Caki2 (cell line): Measurements from ENCODE around the gene NEUROG1. TPM values are rescaled to one million over a fixed set of nuclear protein-coding genes. Genes with fewer than 3 reads are reported as not detected.
"Not testable (repeated sequence)": the region's sequence is repeated elsewhere in the genome, so short reads cannot be mapped to it uniquely, and the experiment has no call there.

ENCODE experiments used
- DNase-seq: peaks from one replicate; pipeline ENCODE4 v3.0.0-alpha.2; 2015; ENCODE audit warnings: low read depth
- in situ Hi-C: cut with HindIII; loops from 2 replicates; pipeline ENCODE4 v1.10.0; 2016; ENCODE audit warnings: low sequenced_read_pairs, low pct_unique_long_range_greater_than_20kb, mixed read lengths
- total RNA-seq: library from RNA; depleted of rRNA; stranded (reverse); fragments of >200 nt; shearing (Covaris generic); gene quantifications from 2 replicates; pipeline ENCODE4 v1.2.3, GENCODE V29; 2014; ENCODE audit warnings: low replicate concordance

Gene NEUROG1
- total RNA-seq, 1 experiment from 2014 or later, result not detected

GRCh38 chr5:135545099-135545498 is 9.3 kb upstream of the NEUROG1 start:
- no peak for DNase-seq
- in situ Hi-C loops, result no loop called here

GRCh38 chr5:135543485-135544304 is 7.9 kb upstream of the NEUROG1 start:
- no peak for DNase-seq
- in situ Hi-C loops, result no loop called here

GRCh38 chr5:135543001-135543484 is 7.3 kb upstream of the NEUROG1 start:
- in situ Hi-C loops, result no loop called here
- DNase-seq, result no peak

GRCh38 chr5:135541807-135542502 is 6.2 kb upstream of the NEUROG1 start:
- no peak for DNase-seq
- in situ Hi-C loops, result no loop called here

- DNase-seq, result no peak
- in situ Hi-C loops, result no loop called here
Measured at GRCh38 chr5:135539430-135540005, 3.8 kb upstream of the NEUROG1 start.

- in situ Hi-C loops, result no loop called here
- DNase-seq, result no peak
Measured at GRCh38 chr5:135538261-135538660, 2.5 kb upstream of the NEUROG1 start.

GRCh38 chr5:135537745-135538144 is 2.0 kb upstream of the NEUROG1 start:
- no peak for DNase-seq
- in situ Hi-C loops, result no loop called here

GRCh38 chr5:135537271-135537670 is 1.5 kb upstream of the NEUROG1 start:
- no peak for DNase-seq
- in situ Hi-C loops, result no loop called here

- in situ Hi-C loops, result no loop called here
- no peak for DNase-seq
Measured at GRCh38 chr5:135535420-135535819, 344 bp downstream of the NEUROG1 start.

GRCh38 chr5:135534609-135535419 is 950 bp downstream of the NEUROG1 start:
- DNase-seq, result no peak
- in situ Hi-C loops, result no loop called here

GRCh38 chr5:135533794-135534193 is 2.0 kb downstream of the NEUROG1 start:
- no peak for DNase-seq
- in situ Hi-C loops, result no loop called here

GRCh38 chr5:135533334-135533733 is 2.4 kb downstream of the NEUROG1 start:
- no peak for DNase-seq
- in situ Hi-C loops, result no loop called here

- in situ Hi-C loops, DNase-seq: not testable (repeated sequence)
Measured at GRCh38 chr5:135529576-135529975, 6.2 kb downstream of the NEUROG1 start.

GRCh38 chr5:135526924-135527323 is 8.8 kb downstream of the NEUROG1 start:
- no peak for DNase-seq
- in situ Hi-C loops, result no loop called here

GRCh38 chr5:135521964-135522363 is 13.8 kb downstream of the NEUROG1 start:
- no peak for DNase-seq
- in situ Hi-C loops, result no loop called here

GRCh38 chr5:135517631-135518030 is 18.1 kb downstream of the NEUROG1 start:
- DNase-seq, result no peak
- in situ Hi-C loops, result no loop called here

GRCh38 chr5:135514116-135514515 is 21.6 kb downstream of the NEUROG1 start:
- DNase-seq, result no peak
- in situ Hi-C loops, result no loop called here

- in situ Hi-C loops, result no loop called here
- no peak for DNase-seq
Measured at GRCh38 chr5:135511761-135512575, 23.8 kb downstream of the NEUROG1 start.
